PC-9 (cell line): ENCODE data around the gene TNIK.

Experiments used
- CTCF ChIP-seq: fragments of 200-600 bp; sonication (generic); conservative IDR thresholded peaks from 2 replicates; pipeline ENCODE4 v1.6.1; 2017; ENCODE audit warnings: mixed run types, antibody characterized with exemption, mild to moderate bottlenecking, moderate library complexity
- EZH2 ChIP-seq: fragments of 200-600 bp; sonication (generic); IDR thresholded peaks from 2 replicates; pipeline ENCODE4 v1.8.0; 2017; ENCODE audit warnings: antibody characterized with exemption, low read depth

GRCh38 chr3:171266034-171266739, 194.0 kb downstream of the TNIK start:
- TF ChIP-seq CTCF (no peak), EZH2 (no peak)
